ENCODE results near the gene EQTN.

GRCh38 chr9:27291292-27291691, 5.7 kb downstream of the EQTN start:
- TF ChIP-seq CTCF (IDR thresholded peaks at IDR 0.05), result no peak
- TF ChIP-seq POLR2A (IDR thresholded peaks at IDR 0.05), result no peak
